ENCODE measurements around the gene SDS.

Gene SDS

GRCh38 chr12:113348849-113349536 lies 54.7 kb downstream of the SDS start:
- DNase-seq (ENCODE audit: low read depth, low spot score) = no peak

GRCh38 chr12:113347892-113348291 lies 55.8 kb downstream of the SDS start:
- DNase-seq (ENCODE audit: low read depth, low spot score) = no peak

- DNase-seq (ENCODE audit: low read depth, low spot score) = no peak
Observed at GRCh38 chr12:113347107-113347506, 56.6 kb downstream of the SDS start.

- no peak for DNase-seq (ENCODE audit: low read depth, low spot score)
Observed at GRCh38 chr12:113346353-113346752, 57.3 kb downstream of the SDS start.

- no peak for DNase-seq (ENCODE audit: low read depth, low spot score)
Observed at GRCh38 chr12:113345318-113345717, 58.4 kb downstream of the SDS start.

Data from ELF-1 (cell line).